ENCODE results near the gene MEX3C. TPM values are rescaled to one million over a fixed set of nuclear protein-coding genes. Genes with fewer than 3 reads are reported as not detected.

Gene MEX3C
- polyA plus RNA-seq, 4 donors: 65.0 to 92.6 (median 74.6) TPM

GRCh38 chr18:51157215-51157614, 40.3 kb downstream of the MEX3C start:
- no peak for DNase-seq (ENCODE audit: low read depth in 4 of 4, low spot score in 3 of 4)

- no peak for DNase-seq (ENCODE audit: low read depth in 4 of 4, low spot score in 3 of 4)
Measured at GRCh38 chr18:51154431-51155063, 42.9 kb downstream of the MEX3C start.

- DNase-seq (ENCODE audit: low read depth in 4 of 4, low spot score in 3 of 4): no peak
Measured at GRCh38 chr18:51153659-51154371, 43.7 kb downstream of the MEX3C start.

- no peak for DNase-seq (ENCODE audit: low read depth in 4 of 4, low spot score in 3 of 4)
Measured at GRCh38 chr18:51151568-51152511, 45.6 kb downstream of the MEX3C start.

- no peak for DNase-seq (ENCODE audit: low read depth in 4 of 4, low spot score in 3 of 4)
Measured at GRCh38 chr18:51151185-51151567, 46.3 kb downstream of the MEX3C start.

GRCh38 chr18:51150113-51150700, 47.3 kb downstream of the MEX3C start:
- no peak for DNase-seq (ENCODE audit: low read depth in 4 of 4, low spot score in 3 of 4)

GRCh38 chr18:51149670-51150069, 47.8 kb downstream of the MEX3C start:
- no peak for DNase-seq (ENCODE audit: low read depth in 4 of 4, low spot score in 3 of 4)

GRCh38 chr18:51146909-51147308, 50.6 kb downstream of the MEX3C start:
- no peak for DNase-seq (ENCODE audit: low read depth in 4 of 4, low spot score in 3 of 4)

GRCh38 chr18:51138936-51139335, 58.5 kb downstream of the MEX3C start:
- no peak for DNase-seq (ENCODE audit: low read depth in 4 of 4, low spot score in 3 of 4)

GRCh38 chr18:51137891-51138290, 59.6 kb downstream of the MEX3C start:
- DNase-seq (ENCODE audit: low read depth in 4 of 4, low spot score in 3 of 4): no peak

GRCh38 chr18:51137026-51137729, 60.3 kb downstream of the MEX3C start:
- DNase-seq (ENCODE audit: low read depth in 4 of 4, low spot score in 3 of 4): no peak

- no peak for DNase-seq (ENCODE audit: low read depth in 4 of 4, low spot score in 3 of 4)
Measured at GRCh38 chr18:51135795-51136194, 61.7 kb downstream of the MEX3C start.

GRCh38 chr18:51135364-51135763, 62.1 kb downstream of the MEX3C start:
- no peak for DNase-seq (ENCODE audit: low read depth in 4 of 4, low spot score in 3 of 4)

GRCh38 chr18:51134721-51135120, 62.8 kb downstream of the MEX3C start:
- DNase-seq (ENCODE audit: low read depth in 4 of 4, low spot score in 3 of 4): no peak

GRCh38 chr18:51133580-51134160, 63.8 kb downstream of the MEX3C start:
- DNase-seq (ENCODE audit: low read depth in 4 of 4, low spot score in 3 of 4): no peak

- DNase-seq (ENCODE audit: low read depth in 4 of 4, low spot score in 3 of 4): no peak
Measured at GRCh38 chr18:51132256-51132935, 65.1 kb downstream of the MEX3C start.

GRCh38 chr18:51128533-51128932, 68.9 kb downstream of the MEX3C start:
- no peak for DNase-seq (ENCODE audit: low read depth in 4 of 4, low spot score in 3 of 4)

- DNase-seq (ENCODE audit: low read depth in 4 of 4, low spot score in 3 of 4): no peak
Measured at GRCh38 chr18:51127664-51128063, 69.8 kb downstream of the MEX3C start.

- DNase-seq (ENCODE audit: low read depth in 4 of 4, low spot score in 3 of 4): no peak
Measured at GRCh38 chr18:51125976-51126375, 71.5 kb downstream of the MEX3C start.
